Kidney capillary endothelial cell (primary cell): ENCODE data around the gene MINK1.

ENCODE experiments used
- DNase-seq: peaks from one replicate; pipeline ENCODE4 v3.0.0-alpha.2; 2018; ENCODE audit warnings: low spot score

MINK1 gene

GRCh38 chr17:4872786-4873185 lies 39.6 kb downstream of the MINK1 start:
- no peak for DNase-seq

- no peak for DNase-seq
Observed at GRCh38 chr17:4877089-4877488, 43.9 kb downstream of the MINK1 start.

GRCh38 chr17:4879601-4880000 lies 46.5 kb downstream of the MINK1 start:
- no peak for DNase-seq

- DNase-seq, result no peak
Observed at GRCh38 chr17:4880857-4881256, 47.7 kb downstream of the MINK1 start.

- no peak for DNase-seq
Observed at GRCh38 chr17:4881761-4882555, 48.8 kb downstream of the MINK1 start.

- DNase-seq, result no peak
Observed at GRCh38 chr17:4884489-4884888, 51.3 kb downstream of the MINK1 start.

GRCh38 chr17:4886830-4887229 lies 53.7 kb downstream of the MINK1 start:
- DNase-seq, result no peak

GRCh38 chr17:4887581-4887980 lies 54.4 kb downstream of the MINK1 start:
- no peak for DNase-seq

- DNase-seq, result no peak
Observed at GRCh38 chr17:4891411-4892410, 58.6 kb downstream of the MINK1 start.

GRCh38 chr17:4892499-4893221 lies 59.5 kb downstream of the MINK1 start:
- no peak for DNase-seq

- no peak for DNase-seq
Observed at GRCh38 chr17:4893272-4893671, 60.1 kb downstream of the MINK1 start.

GRCh38 chr17:4893721-4894560 lies 60.8 kb downstream of the MINK1 start:
- DNase-seq, result no peak

- no peak for DNase-seq
Observed at GRCh38 chr17:4895121-4895520, 62.0 kb downstream of the MINK1 start.

GRCh38 chr17:4895657-4896331 lies 62.7 kb downstream of the MINK1 start:
- no peak for DNase-seq

GRCh38 chr17:4896332-4897197 lies 63.4 kb downstream of the MINK1 start:
- DNase-seq, result no peak

GRCh38 chr17:4897198-4897687 lies 64.1 kb downstream of the MINK1 start:
- DNase-seq, result no peak

GRCh38 chr17:4897785-4898184 lies 64.6 kb downstream of the MINK1 start:
- no peak for DNase-seq

- DNase-seq, result no peak
Observed at GRCh38 chr17:4898351-4898750, 65.2 kb downstream of the MINK1 start.

GRCh38 chr17:4898927-4899326 lies 65.8 kb downstream of the MINK1 start:
- no peak for DNase-seq
